Loucy (cell line): ENCODE results near the gene WFDC11.

Experiments
- EZH2phosphoT487 ChIP-seq: fragments of 200-600 bp; IDR thresholded peaks from 2 replicates; pipeline ENCODE4 v1.6.1; 2018; ENCODE audit warnings: antibody characterized with exemption, mild to moderate bottlenecking, moderate library complexity, borderline replicate concordance
- TF ChIP-seq, protein P1 (sequence below): fragments of 200-600 bp; sonication (generic); conservative IDR thresholded peaks from 2 replicates; pipeline ENCODE4 v1.5.1; 2014; ENCODE audit warnings: mild to moderate bottlenecking, antibody characterized with exemption, low read length

DNA sequence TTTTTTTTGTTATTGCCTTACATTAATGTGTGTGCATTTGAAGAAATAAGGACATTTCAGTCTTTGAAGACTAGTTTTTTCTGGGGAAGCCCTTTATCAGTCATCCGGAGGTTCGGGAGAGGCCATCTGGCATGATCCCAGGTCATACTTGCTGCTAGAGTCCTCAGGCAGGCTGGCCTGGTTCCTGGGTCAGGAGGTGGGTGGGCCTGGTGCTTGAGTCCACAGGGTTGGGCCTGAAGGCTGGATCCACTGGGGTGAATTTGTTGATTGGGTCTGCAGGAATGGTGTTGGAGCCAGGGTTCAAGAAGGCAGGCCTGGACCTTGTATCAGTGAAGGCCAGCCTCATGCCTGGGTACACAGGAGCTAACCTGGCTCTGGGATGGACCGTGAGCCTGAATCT, 23.2 kb downstream of the WFDC11 start:
- TF ChIP-seq, protein P1, sequence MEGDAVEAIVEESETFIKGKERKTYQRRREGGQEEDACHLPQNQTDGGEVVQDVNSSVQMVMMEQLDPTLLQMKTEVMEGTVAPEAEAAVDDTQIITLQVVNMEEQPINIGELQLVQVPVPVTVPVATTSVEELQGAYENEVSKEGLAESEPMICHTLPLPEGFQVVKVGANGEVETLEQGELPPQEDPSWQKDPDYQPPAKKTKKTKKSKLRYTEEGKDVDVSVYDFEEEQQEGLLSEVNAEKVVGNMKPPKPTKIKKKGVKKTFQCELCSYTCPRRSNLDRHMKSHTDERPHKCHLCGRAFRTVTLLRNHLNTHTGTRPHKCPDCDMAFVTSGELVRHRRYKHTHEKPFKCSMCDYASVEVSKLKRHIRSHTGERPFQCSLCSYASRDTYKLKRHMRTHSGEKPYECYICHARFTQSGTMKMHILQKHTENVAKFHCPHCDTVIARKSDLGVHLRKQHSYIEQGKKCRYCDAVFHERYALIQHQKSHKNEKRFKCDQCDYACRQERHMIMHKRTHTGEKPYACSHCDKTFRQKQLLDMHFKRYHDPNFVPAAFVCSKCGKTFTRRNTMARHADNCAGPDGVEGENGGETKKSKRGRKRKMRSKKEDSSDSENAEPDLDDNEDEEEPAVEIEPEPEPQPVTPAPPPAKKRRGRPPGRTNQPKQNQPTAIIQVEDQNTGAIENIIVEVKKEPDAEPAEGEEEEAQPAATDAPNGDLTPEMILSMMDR: no peak
- TF ChIP-seq EZH2phosphoT487: no peak
